ENCODE measurements around the gene CDC20.

- TF ChIP-seq CTCF (conservative IDR thresholded peaks at IDR 0.05; ENCODE audit: low read depth, low read length) (no peak), EZH2 (IDR thresholded peaks at IDR 0.05; ENCODE audit: borderline replicate concordance, low read depth, low read length, poor library complexity, severe bottlenecking) (no peak)
These were observed 22.8 kb downstream of the CDC20 start for GRCh38 chr1:43381612-43382011.
